Adrenal gland (tissue), 12 donors: ENCODE data around the gene FBXW7. TPM values are rescaled to one million over a fixed set of nuclear protein-coding genes. Genes with fewer than 3 reads are reported as not detected.

ENCODE experiments used
- DNase-seq, 7 donors: peaks; one replicate each; pipeline ENCODE4 v3.0.0-alpha.2; 2019 to 2020
- H3K27ac ChIP-seq, 5 donors: fragments of 200-600 bp; sonication (generic) in 4 of 5; 1 replicate in 3 of 5; 2 replicates in 2 of 5; pipeline versions ENCODE4 v1.5.1 to v1.8.0; 2016 to 2020; ENCODE audit warnings: mild to moderate bottlenecking in 1 of 5
- H3K27me3 ChIP-seq: fragments of 200-600 bp; 2 replicates; pipeline ENCODE4 v1.8.0; 2021
- H3K36me3 ChIP-seq, 2 donors: fragments of 200-600 bp; replicated peaks in 1 of 2; 1 replicate in 1 of 2; 2 replicates in 1 of 2; pipeline versions ENCODE4 v1.5.1 to v1.8.0; 2018 to 2022
- H3K4me1 ChIP-seq, 2 donors: fragments of 200-600 bp; replicated peaks in 1 of 2; 1 replicate in 1 of 2; 2 replicates in 1 of 2; pipeline versions ENCODE4 v1.5.1 to v1.8.0; 2018 to 2021
- H3K4me3 ChIP-seq, 4 donors: fragments of 200-600 bp; sonication (generic) in 3 of 4; one replicate each; pipeline ENCODE4 v1.5.1; 2016 to 2018
- H3K9me3 ChIP-seq, 3 donors: fragments of 200-600 bp; sonication (generic) in 1 of 3; replicated peaks in 1 of 3; 1 replicate in 2 of 3; 2 replicates in 1 of 3; pipeline versions ENCODE4 v1.5.1 to v1.8.0; 2016 to 2021
- CTCF ChIP-seq, 6 experiments: fragments of 450-650 bp in 4 of 6; fragments of 200-600 bp in 2 of 6; sonication (generic) in 1 of 6; IDR thresholded peaks; 1 replicate in 5 of 6; 2 replicates in 1 of 6; pipeline versions ENCODE4 v1.5.1 to v1.8.0; 2016 to 2021; ENCODE audit warnings: antibody characterized with exemption in 6 of 6, mild to moderate bottlenecking in 2 of 6, moderate library complexity in 1 of 6
- POLR2A ChIP-seq, 2 donors: fragments of 450-650 bp; IDR thresholded peaks; one replicate each; pipeline ENCODE4 v1.6.1; 2017; ENCODE audit warnings: antibody characterized with exemption in 2 of 2, mild to moderate bottlenecking in 2 of 2, moderate library complexity in 1 of 2
- WGBS, 4 donors: extraction: QIAGEN DNeasy Blood & Tissue Kit in 2 of 4; methylation state at CpG; one replicate each; pipeline versions ENCODE4 v1.1.5 to v1.1.7; 2013 to 2017; 5-methylcytosine and 5-hydroxymethylcytosine counted together
- intact Hi-C, 2 donors: fragments of 100-400 bp; cut with DNase I; formaldehyde crosslinking; loops; one replicate each; pipeline versions ENCODE4 v1.14.1 to v1.15.0; 2022 to 2023
- polyA plus RNA-seq, 3 donors: library from polyadenylated mRNA; stranded (reverse); fragments of 200-250 nt in 2 of 3; fragments of 350-450 nt in 1 of 3; fragmentation: Illumina TruSeq in 1 of 3; extraction: RNeasy Lipid Tissue Mini Kit (QIAGEN cat#74804) in 1 of 3; gene quantifications; one replicate each; pipeline ENCODE4 v1.2.3, GENCODE V29; 2013 to 2014
- total RNA-seq, 9 donors: library from RNA; depleted of rRNA in 4 of 9; stranded (reverse); fragments of >200 nt in 4 of 9; fragments of 120-200 nt in 1 of 9; fragmentation: NEBNext Ultra II Directional in 1 of 9; extraction: Animal tissue kit (Norgen Biotek cat#: 25700) in 1 of 9; gene quantifications; one replicate each; pipeline versions ENCODE4 v1.1.0 to v1.2.4, GENCODE V29; 2013 to 2023
- donor health status: healthy with polysubstance abuse.
- donor health status: Bipolar disorder and iron deficiency.
- donor health status: DM: yes; HTN: yes; CAD: no.
- donor health status: DM: no; HTN: no; CAD: no.
- donor health status: DM: no; HTN: no; CAD: no.
- donor health status: DM: yes; HTN: yes; CAD: no.

Gene FBXW7
- total and polyA plus RNA-seq, 12 donors = 17.6 to 55.5 (median 30.9) TPM

GRCh38 chr4:152480901-152481300 lies 55.0 kb downstream of the FBXW7 start:
- intact Hi-C loops = no loop called here
- DNase-seq = no peak
- Histone ChIP-seq H3K36me3 (no peaks in the 10 kb centered on the region), H3K9me3 (no peaks in the 10 kb centered on the region), H3K4me1 (peaks cover 0 to 17% of the 10 kb centered on the region in 2 donors), H3K4me3 (no peak overlapping the region), H3K27me3 (no peaks in the 10 kb centered on the region), H3K27ac (no peak overlapping the region)
- WGBS, 4 donors = 92 to 100% (median 97%) methylated on average over 2 of the region's 2 CpGs
- TF ChIP-seq POLR2A (IDR thresholded peaks at IDR 0.05) (no peak), CTCF (IDR thresholded peaks at IDR 0.05) (no peak)

- no peaks in the 10 kb centered on the region for H3K36me3 ChIP-seq
- intact Hi-C loops = no loop called here
- H3K4me1 ChIP-seq = peaks cover 0 to 17% of the 10 kb centered on the region in 2 donors
- H3K9me3 ChIP-seq = no peaks in the 10 kb centered on the region
- H3K27ac ChIP-seq = no peak overlapping the region
- H3K27me3 ChIP-seq = no peaks in the 10 kb centered on the region
- no peak overlapping the region for H3K4me3 ChIP-seq
- no peak for DNase-seq
- TF ChIP-seq CTCF (IDR thresholded peaks at IDR 0.05) = no peak
- no peak for TF ChIP-seq POLR2A (IDR thresholded peaks at IDR 0.05)
These were observed 55.6 kb downstream of the FBXW7 start for GRCh38 chr4:152480326-152480725.

- TF ChIP-seq POLR2A (IDR thresholded peaks at IDR 0.05) (no peak), CTCF (IDR thresholded peaks at IDR 0.05) (no peak)
- peaks cover 0 to 17% of the 10 kb centered on the region in 2 donors for H3K4me1 ChIP-seq
- no peak overlapping the region for H3K4me3 ChIP-seq
- H3K27ac ChIP-seq = peak overlapping the region in 1 of 5 donors; percentile 26
- intact Hi-C loops = no loop called here
- H3K36me3 ChIP-seq = no peaks in the 10 kb centered on the region
- 51 to 60% (median 57%) methylated on average over 5 of the region's 5 CpGs for WGBS, 4 donors
- no peak for DNase-seq
- H3K9me3 ChIP-seq = no peaks in the 10 kb centered on the region
- no peaks in the 10 kb centered on the region for H3K27me3 ChIP-seq
These were observed 56.4 kb downstream of the FBXW7 start for GRCh38 chr4:152479428-152480026.

- H3K27me3 ChIP-seq = no peaks in the 10 kb centered on the region
- peaks cover 0 to 17% of the 10 kb centered on the region in 2 donors for H3K4me1 ChIP-seq
- TF ChIP-seq CTCF (IDR thresholded peaks at IDR 0.05) = no peak
- no peak for TF ChIP-seq POLR2A (IDR thresholded peaks at IDR 0.05)
- intact Hi-C loops = no loop called here
- H3K36me3 ChIP-seq = no peaks in the 10 kb centered on the region
- no peak overlapping the region for H3K27ac ChIP-seq
- no peaks in the 10 kb centered on the region for H3K9me3 ChIP-seq
- 71 to 84% (median 83%) methylated on average over 3 of the region's 3 CpGs for WGBS, 4 donors
- DNase-seq = no peak
- H3K4me3 ChIP-seq = no peak overlapping the region
These were observed 57.2 kb downstream of the FBXW7 start for GRCh38 chr4:152478461-152479237.
